GM18502 (cell line): ENCODE measurements around the gene RFTN2.
A peak's percentile ranks its signal among the peaks of the same experiment; 100 is the strongest.
"Not testable (repeated sequence)": the region's sequence is repeated elsewhere in the genome, so short reads cannot be mapped to it uniquely, and the experiment has no call there.

Source experiments
- ATAC-seq: cut with Tn5 transposase; IDR thresholded peaks from one replicate; pipeline ENCODE4 v1.9.1; 2021; ENCODE audit warnings: mild to moderate bottlenecking; ENCODE audit not compliant: unreplicated experiment, poor library complexity

Gene RFTN2

GRCh38 chr2:197613509-197613987 lies 61.8 kb downstream of the RFTN2 start:
- no peak for ATAC-seq

GRCh38 chr2:197606180-197606579 lies 69.2 kb downstream of the RFTN2 start:
- peak; percentile 89 for ATAC-seq

GRCh38 chr2:197604117-197604860 lies 71.1 kb downstream of the RFTN2 start:
- peak; percentile 35 for ATAC-seq

GRCh38 chr2:197601726-197602125 lies 73.7 kb downstream of the RFTN2 start:
- no peak for ATAC-seq

- ATAC-seq, result no peak
These were observed 75.1 kb downstream of the RFTN2 start for GRCh38 chr2:197600306-197600705.

GRCh38 chr2:197599285-197599965 lies 76.0 kb downstream of the RFTN2 start:
- peak; percentile 86 for ATAC-seq

GRCh38 chr2:197598450-197598849 lies 76.9 kb downstream of the RFTN2 start:
- no peak for ATAC-seq

- no peak for ATAC-seq
These were observed 78.2 kb downstream of the RFTN2 start for GRCh38 chr2:197597166-197597565.

- no peak for ATAC-seq
These were observed 78.6 kb downstream of the RFTN2 start for GRCh38 chr2:197596766-197597165.

- no peak for ATAC-seq
These were observed 83.9 kb downstream of the RFTN2 start for GRCh38 chr2:197591339-197592072.

- not testable (repeated sequence) for ATAC-seq
These were observed 88.1 kb downstream of the RFTN2 start for GRCh38 chr2:197587255-197587654.

- ATAC-seq, result not testable (repeated sequence)
These were observed 95.2 kb downstream of the RFTN2 start for GRCh38 chr2:197580166-197580565.

GRCh38 chr2:197578294-197578693 lies 97.1 kb downstream of the RFTN2 start:
- not testable (repeated sequence) for ATAC-seq

GRCh38 chr2:197577446-197577845 lies 97.9 kb downstream of the RFTN2 start:
- ATAC-seq, result no peak

- ATAC-seq, result no peak
These were observed 98.8 kb downstream of the RFTN2 start for GRCh38 chr2:197576631-197577030.

- ATAC-seq, result no peak
These were observed 99.4 kb downstream of the RFTN2 start for GRCh38 chr2:197575987-197576386.

GRCh38 chr2:197573608-197574007 lies 101.8 kb downstream of the RFTN2 start:
- ATAC-seq, result no peak

- ATAC-seq, result no peak
These were observed 103.6 kb downstream of the RFTN2 start for GRCh38 chr2:197571627-197572271.

- ATAC-seq, result no peak
These were observed 115.2 kb downstream of the RFTN2 start for GRCh38 chr2:197560146-197560665.

- no peak for ATAC-seq
These were observed 115.7 kb downstream of the RFTN2 start for GRCh38 chr2:197559681-197560080.
